Measurements from ENCODE around the gene NFIX. TPM values are rescaled to one million over a fixed set of nuclear protein-coding genes. Genes with fewer than 3 reads are reported as not detected.

NFIX gene
- total RNA-seq, 1 donor from 2014 or later: 6.7 TPM

- DNase-seq (ENCODE audit: low read depth): no peak
- Histone ChIP-seq H3K4me3 (ENCODE audit: low read depth, low read length) (no peak within 1 kb of the TSS), H3K27me3 (ENCODE audit: control insufficient read depth, insufficient read depth, low read length) (peaks cover 20% of the 10 kb centered on the region), H3K36me3 (ENCODE audit: control insufficient read depth, insufficient read depth, low read length) (peaks cover 2% of the 10 kb centered on the region)
- TF ChIP-seq, protein P1, sequence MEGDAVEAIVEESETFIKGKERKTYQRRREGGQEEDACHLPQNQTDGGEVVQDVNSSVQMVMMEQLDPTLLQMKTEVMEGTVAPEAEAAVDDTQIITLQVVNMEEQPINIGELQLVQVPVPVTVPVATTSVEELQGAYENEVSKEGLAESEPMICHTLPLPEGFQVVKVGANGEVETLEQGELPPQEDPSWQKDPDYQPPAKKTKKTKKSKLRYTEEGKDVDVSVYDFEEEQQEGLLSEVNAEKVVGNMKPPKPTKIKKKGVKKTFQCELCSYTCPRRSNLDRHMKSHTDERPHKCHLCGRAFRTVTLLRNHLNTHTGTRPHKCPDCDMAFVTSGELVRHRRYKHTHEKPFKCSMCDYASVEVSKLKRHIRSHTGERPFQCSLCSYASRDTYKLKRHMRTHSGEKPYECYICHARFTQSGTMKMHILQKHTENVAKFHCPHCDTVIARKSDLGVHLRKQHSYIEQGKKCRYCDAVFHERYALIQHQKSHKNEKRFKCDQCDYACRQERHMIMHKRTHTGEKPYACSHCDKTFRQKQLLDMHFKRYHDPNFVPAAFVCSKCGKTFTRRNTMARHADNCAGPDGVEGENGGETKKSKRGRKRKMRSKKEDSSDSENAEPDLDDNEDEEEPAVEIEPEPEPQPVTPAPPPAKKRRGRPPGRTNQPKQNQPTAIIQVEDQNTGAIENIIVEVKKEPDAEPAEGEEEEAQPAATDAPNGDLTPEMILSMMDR (IDR thresholded peaks at IDR 0.05; ENCODE audit: insufficient read depth, low read length, poor library complexity, severe bottlenecking): no peak
Measured at GRCh38 chr19:13102666-13103580, 107.6 kb downstream of the NFIX start, which contains the start of gene LYL1. TSS of gene LYL1 (minus strand) at chr19:13102858. CDS start at chr19:13101171, 1,687 bp downstream.

DNA sequence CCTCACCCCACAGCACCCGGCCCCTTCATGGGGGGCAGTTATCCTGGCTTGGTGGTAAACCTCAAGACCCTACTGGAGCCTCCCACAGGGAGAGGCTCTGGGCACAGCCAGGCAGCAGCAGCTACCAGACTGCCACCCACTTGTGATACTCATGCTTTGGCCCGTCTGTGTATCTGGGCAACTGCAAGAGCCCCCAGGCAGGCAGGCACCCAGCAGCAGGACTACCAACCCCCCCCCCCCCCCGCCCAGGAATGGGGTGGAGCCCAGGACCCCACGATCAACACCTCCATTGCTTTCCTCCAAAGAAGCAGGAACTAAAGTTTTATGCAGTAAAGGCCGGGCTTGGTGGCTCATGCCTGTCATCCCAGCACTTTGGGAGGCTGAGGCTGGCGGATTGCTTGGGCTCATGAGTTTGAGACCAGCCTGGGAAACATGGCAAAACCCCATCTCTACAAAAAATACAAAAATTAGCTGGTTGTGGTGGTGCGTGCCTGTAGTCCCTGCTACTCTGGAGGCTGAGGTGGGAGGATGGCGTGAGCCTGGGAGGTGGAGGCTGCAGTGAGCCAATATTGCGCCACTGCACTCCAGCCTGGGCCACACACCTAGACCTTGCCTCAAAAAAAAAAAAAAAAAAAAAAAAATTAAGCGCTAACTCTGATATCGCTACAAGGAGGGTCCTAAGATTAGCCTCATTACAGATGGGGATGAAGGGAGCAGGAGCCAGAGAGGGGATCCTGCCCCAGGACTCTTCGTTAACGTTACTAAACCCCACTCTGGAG, 108.5 kb downstream of the NFIX start:
- no peak for DNase-seq (ENCODE audit: low read depth)
- Histone ChIP-seq H3K36me3 (ENCODE audit: control insufficient read depth, insufficient read depth, low read length) (peaks cover 2% of the 10 kb centered on the region), H3K27me3 (ENCODE audit: control insufficient read depth, insufficient read depth, low read length) (peaks cover 13% of the 10 kb centered on the region), H3K4me3 (ENCODE audit: low read depth, low read length) (no peak overlapping the region)
- TF ChIP-seq, protein P1 (IDR thresholded peaks at IDR 0.05; ENCODE audit: insufficient read depth, low read length, poor library complexity, severe bottlenecking): no peak

DNA sequence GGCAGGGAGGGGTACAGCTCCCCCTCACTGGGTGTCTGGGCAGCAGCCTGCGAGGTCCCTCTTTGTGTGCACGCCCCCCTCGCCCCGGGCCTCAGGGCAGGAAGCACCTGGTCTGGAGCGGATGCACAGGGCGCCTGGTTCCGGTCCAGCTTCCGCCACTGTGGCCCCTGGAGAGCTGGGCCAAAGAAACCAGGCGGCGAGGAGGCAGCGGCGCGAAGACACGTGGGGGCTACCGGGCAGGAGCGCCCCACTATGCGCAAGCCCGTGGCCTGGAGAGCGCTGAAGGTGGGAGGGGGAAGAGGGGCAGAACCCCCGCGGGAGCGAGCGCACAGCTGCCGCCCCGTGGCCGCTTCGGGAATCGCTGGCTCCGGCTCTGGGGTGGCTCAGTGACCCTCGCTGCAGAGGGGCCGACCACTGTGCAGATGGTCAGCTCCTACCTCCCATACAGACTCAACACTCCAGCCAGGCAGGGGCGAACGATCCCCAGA, 109.1 kb downstream of the NFIX start:
- DNase-seq (ENCODE audit: low read depth): no peak
- Histone ChIP-seq H3K4me3 (ENCODE audit: low read depth, low read length) (no peak overlapping the region), H3K36me3 (ENCODE audit: control insufficient read depth, insufficient read depth, low read length) (peaks cover 2% of the 10 kb centered on the region), H3K27me3 (ENCODE audit: control insufficient read depth, insufficient read depth, low read length) (peaks cover 8% of the 10 kb centered on the region)
- TF ChIP-seq, protein P1 (IDR thresholded peaks at IDR 0.05; ENCODE audit: insufficient read depth, low read length, poor library complexity, severe bottlenecking): peak; percentile 71

GRCh38 chr19:13104848-13105711, 109.8 kb downstream of the NFIX start:
- Histone ChIP-seq H3K27me3 (ENCODE audit: control insufficient read depth, insufficient read depth, low read length) (peaks cover 2% of the 10 kb centered on the region), H3K4me3 (ENCODE audit: low read depth, low read length) (no peak overlapping the region), H3K36me3 (ENCODE audit: control insufficient read depth, insufficient read depth, low read length) (peaks cover 2% of the 10 kb centered on the region)
- TF ChIP-seq, protein P1 (IDR thresholded peaks at IDR 0.05; ENCODE audit: insufficient read depth, low read length, poor library complexity, severe bottlenecking): no peak
- DNase-seq (ENCODE audit: low read depth): no peak

DNA sequence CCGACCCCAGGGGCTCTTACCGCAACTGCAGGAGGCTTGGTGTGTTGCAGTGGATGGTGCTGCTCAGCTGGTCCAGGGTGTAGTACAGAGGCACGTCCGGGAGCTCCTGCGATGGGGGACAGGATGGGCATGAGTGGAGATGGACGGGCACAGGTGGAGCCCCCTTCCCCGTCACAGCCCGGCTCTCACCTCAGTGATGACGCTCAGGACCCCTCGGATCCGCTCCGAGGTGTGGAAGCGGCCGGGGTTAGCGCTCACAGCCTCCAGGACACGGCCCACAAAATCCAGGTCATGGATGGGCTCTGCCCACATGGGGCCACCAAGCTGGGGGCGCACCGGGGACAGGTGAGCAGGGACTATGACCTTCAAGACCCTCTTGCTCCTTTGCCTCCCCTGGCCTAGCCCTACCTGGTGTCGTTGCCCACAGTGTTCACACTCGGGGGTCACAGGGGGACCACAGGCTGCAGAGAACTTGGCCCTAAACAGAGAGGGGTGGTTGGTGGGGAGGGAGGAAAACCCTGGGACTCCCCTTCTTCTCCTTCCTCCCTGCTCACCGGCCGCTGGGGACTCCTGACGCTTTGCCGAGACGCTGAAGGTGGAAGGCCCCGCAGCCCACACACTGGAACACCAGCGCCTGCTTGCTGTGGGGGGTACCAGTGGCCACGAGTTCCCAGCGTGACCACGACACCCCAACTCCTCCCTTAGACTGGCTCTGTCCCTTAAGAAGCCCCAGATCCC, 114.3 kb downstream of the NFIX start:
- no peak for DNase-seq (ENCODE audit: low read depth)
- peaks cover 2% of the 10 kb centered on the region for H3K36me3 ChIP-seq (ENCODE audit: control insufficient read depth, insufficient read depth, low read length)
- H3K27me3 ChIP-seq (ENCODE audit: control insufficient read depth, insufficient read depth, low read length): no peaks in the 10 kb centered on the region
- TF ChIP-seq, protein P1 (IDR thresholded peaks at IDR 0.05; ENCODE audit: insufficient read depth, low read length, poor library complexity, severe bottlenecking): no peak
- H3K4me3 ChIP-seq (ENCODE audit: low read depth, low read length): no peak overlapping the region
